Left ventricle myocardium inferior (tissue), 1 donor: ENCODE measurements around the gene PRSS12. TPM values are rescaled to one million over a fixed set of nuclear protein-coding genes. Genes with fewer than 3 reads are reported as not detected.
"Not testable (repeated sequence)": the region's sequence is repeated elsewhere in the genome, so short reads cannot be mapped to it uniquely, and the experiment has no call there.

Experiments used
- DNase-seq: peaks from one replicate; pipeline ENCODE4 v3.0.0-alpha.2; 2020
- H3K27ac ChIP-seq: fragments of 200-600 bp; replicated peaks from 2 replicates; pipeline ENCODE4 v1.8.0; 2021
- H3K27me3 ChIP-seq: fragments of 200-600 bp; 2 replicates; pipeline ENCODE4 v1.8.0; 2021; ENCODE audit warnings: low read depth
- H3K36me3 ChIP-seq: fragments of 200-600 bp; 2 replicates; pipeline ENCODE4 v1.8.0; 2021
- H3K4me1 ChIP-seq: fragments of 200-600 bp; 2 replicates; pipeline ENCODE4 v1.8.0; 2021
- H3K4me3 ChIP-seq: fragments of 200-600 bp; 2 replicates; pipeline ENCODE4 v1.8.0; 2021; ENCODE audit warnings: mild to moderate bottlenecking, moderate library complexity
- H3K9me3 ChIP-seq: fragments of 200-600 bp; replicated peaks from 2 replicates; pipeline ENCODE4 v1.8.0; 2021
- intact Hi-C: fragments of 100-400 bp; cut with micrococcal nuclease; formaldehyde crosslinking; loops from one replicate; pipeline ENCODE4 v1.11.0; 2022
- total RNA-seq: library from RNA; stranded (reverse); fragmentation: NEBNext Ultra II Directional; extraction: Animal tissue kit (Norgen Biotek cat#: 25700); gene quantifications from one replicate; pipeline ENCODE4 v1.2.1, GENCODE V29; 2021
- TF ChIP-seq, protein P1 (sequence below): fragments of 200-600 bp; IDR thresholded peaks from 2 replicates; pipeline ENCODE4 v1.8.0; 2021; ENCODE audit warnings: antibody characterized with exemption, mild to moderate bottlenecking, borderline replicate concordance
- donor health status: DM: no; HTN: yes; CAD: no; lungs with severe emphysema.

The PRSS12 gene
- total RNA-seq, 1 donor from 2014 or later: not detected

DNA sequence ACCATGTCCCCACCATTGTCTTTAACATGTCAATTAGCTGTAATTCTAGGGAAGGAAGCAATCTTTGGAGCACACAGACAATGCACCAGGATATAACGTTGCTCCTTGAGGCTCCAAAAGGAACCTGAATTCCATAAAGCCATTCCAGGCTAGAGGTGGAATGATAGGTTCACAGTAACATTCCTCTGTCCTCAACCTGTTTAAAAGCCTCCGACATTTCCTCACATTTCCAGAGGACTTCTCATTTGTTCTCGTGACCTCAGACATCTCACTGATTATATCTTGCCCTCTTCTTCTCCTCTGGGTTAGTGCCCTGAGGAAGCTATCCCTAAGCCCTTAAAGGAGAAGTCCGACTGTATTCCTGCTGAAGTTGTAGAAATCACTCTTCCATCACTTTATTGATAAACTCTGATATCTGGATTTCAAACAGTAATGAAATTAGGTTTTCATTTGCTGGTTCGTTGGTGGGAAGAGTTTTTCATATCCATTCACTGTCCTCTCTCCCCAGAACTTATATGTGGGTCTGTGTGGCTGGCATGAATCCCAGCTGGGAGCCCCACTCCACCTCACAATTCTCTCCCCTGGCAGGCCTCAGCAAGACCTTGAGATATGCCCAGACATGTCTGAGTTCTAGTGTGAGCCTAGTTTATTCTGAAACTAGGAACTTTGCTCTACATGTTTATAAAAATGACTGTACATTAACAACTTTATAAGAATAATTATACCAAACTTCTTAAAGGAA, 44.2 kb upstream of the PRSS12 start:
- Histone ChIP-seq H3K27ac (no peak overlapping the region), H3K9me3 (peaks cover 6% of the 10 kb centered on the region), H3K4me1 (no peaks in the 10 kb centered on the region), H3K4me3 (no peak overlapping the region), H3K36me3 (no peaks in the 10 kb centered on the region), H3K27me3 (peaks cover 30% of the 10 kb centered on the region)
- DNase-seq: no peak
- TF ChIP-seq, protein P1, sequence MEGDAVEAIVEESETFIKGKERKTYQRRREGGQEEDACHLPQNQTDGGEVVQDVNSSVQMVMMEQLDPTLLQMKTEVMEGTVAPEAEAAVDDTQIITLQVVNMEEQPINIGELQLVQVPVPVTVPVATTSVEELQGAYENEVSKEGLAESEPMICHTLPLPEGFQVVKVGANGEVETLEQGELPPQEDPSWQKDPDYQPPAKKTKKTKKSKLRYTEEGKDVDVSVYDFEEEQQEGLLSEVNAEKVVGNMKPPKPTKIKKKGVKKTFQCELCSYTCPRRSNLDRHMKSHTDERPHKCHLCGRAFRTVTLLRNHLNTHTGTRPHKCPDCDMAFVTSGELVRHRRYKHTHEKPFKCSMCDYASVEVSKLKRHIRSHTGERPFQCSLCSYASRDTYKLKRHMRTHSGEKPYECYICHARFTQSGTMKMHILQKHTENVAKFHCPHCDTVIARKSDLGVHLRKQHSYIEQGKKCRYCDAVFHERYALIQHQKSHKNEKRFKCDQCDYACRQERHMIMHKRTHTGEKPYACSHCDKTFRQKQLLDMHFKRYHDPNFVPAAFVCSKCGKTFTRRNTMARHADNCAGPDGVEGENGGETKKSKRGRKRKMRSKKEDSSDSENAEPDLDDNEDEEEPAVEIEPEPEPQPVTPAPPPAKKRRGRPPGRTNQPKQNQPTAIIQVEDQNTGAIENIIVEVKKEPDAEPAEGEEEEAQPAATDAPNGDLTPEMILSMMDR: no peak
- intact Hi-C loops: no loop called here

DNA sequence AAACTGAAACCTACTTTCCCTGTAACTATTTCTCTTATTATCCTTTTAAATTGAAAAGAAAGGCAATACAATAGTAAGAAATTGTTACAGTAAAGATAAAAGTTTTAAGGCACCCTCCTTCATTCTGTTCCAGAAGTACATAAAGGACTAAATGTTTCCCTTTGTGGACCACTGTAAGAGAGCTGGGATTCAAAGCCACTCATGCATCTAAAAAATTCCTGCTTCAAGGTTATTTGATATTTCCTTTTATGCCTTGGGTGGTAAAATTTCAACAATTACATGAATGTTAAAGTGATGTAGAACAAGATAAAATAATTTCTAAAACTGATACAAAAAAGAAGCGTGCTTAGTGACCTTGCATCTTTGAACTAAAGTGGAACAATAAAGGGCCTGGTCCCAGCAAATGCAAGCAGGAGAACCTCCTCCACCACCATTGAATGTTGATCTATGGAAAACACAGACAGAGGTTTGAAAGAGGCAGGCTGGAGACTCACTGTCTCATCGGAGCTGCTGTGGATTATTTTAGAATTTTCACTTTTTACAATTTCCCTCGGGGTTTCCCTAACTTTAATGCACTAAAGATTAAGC, 42.3 kb upstream of the PRSS12 start:
- H3K9me3 ChIP-seq: peaks cover 6% of the 10 kb centered on the region
- H3K4me3 ChIP-seq: no peak overlapping the region
- intact Hi-C loops: no loop called here
- peaks cover 24% of the 10 kb centered on the region for H3K27me3 ChIP-seq
- no peak overlapping the region for H3K27ac ChIP-seq
- no peak for DNase-seq
- TF ChIP-seq, protein P1: no peak
- no peaks in the 10 kb centered on the region for H3K36me3 ChIP-seq
- H3K4me1 ChIP-seq: no peaks in the 10 kb centered on the region

- H3K4me3 ChIP-seq, DNase-seq, H3K4me1 ChIP-seq, H3K27ac ChIP-seq, intact Hi-C loops, H3K36me3 ChIP-seq: not testable (repeated sequence)
- Histone ChIP-seq H3K9me3 (peaks cover 13% of the 10 kb centered on the region), H3K27me3 (peaks cover 20% of the 10 kb centered on the region)
Observed at GRCh38 chr4:118392509-118392908, 39.7 kb upstream of the PRSS12 start.

- H3K4me1 ChIP-seq: no peaks in the 10 kb centered on the region
- peaks cover 20% of the 10 kb centered on the region for H3K27me3 ChIP-seq
- H3K9me3 ChIP-seq: peaks cover 27% of the 10 kb centered on the region
- intact Hi-C loops: no loop called here
- TF ChIP-seq, protein P1: no peak
- no peak for DNase-seq
- H3K4me3 ChIP-seq: no peak overlapping the region
- no peak overlapping the region for H3K27ac ChIP-seq
- no peaks in the 10 kb centered on the region for H3K36me3 ChIP-seq
Observed at GRCh38 chr4:118390121-118390520, 37.3 kb upstream of the PRSS12 start.

DNA sequence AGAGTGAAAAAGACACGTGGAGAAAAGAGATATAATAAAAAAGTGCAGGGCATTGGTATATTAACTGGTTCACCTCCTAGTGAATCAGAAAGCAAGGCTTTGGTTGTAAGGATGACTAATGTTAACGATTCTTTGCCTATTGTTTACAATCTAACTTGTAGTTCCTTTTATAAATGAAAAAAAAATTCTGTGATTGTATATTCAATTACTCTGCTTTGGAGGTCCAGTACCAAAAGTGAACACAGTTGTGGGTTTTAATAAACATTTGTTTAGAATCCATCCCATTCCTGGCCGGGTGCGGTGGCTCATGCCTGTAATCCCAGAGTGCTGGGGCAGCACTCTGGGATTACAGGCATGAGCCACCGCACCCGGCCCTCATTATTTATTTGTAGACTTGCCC, 36.9 kb upstream of the PRSS12 start:
- Histone ChIP-seq H3K9me3 (peaks cover 27% of the 10 kb centered on the region), H3K27ac (no peak overlapping the region), H3K4me1 (no peaks in the 10 kb centered on the region), H3K4me3 (no peak overlapping the region), H3K27me3 (peaks cover 20% of the 10 kb centered on the region), H3K36me3 (no peaks in the 10 kb centered on the region)
- TF ChIP-seq, protein P1: no peak
- DNase-seq: no peak
- intact Hi-C loops: no loop called here

DNA sequence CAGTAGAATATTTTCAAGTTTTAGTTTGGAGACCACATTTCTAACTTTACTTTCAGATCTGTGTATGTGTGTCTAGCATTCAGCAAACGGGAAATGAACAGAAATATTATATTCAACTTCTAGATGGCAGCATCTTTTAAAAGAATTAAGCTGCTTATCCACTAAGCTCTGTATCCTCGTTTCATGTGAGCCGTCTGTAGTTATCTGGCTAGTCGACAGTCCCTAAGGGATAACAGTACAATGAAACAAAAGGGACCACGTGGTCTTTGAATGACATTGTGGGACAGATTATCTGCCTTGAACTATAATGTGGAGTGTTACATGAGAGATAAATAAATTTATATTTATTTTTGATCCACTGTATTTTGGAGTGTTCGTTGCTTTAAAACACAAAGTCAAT, 35.8 kb upstream of the PRSS12 start:
- TF ChIP-seq, protein P1: no peak
- intact Hi-C loops: no loop called here
- H3K4me3 ChIP-seq: no peak overlapping the region
- peaks cover 27% of the 10 kb centered on the region for H3K9me3 ChIP-seq
- H3K36me3 ChIP-seq: no peaks in the 10 kb centered on the region
- H3K4me1 ChIP-seq: no peaks in the 10 kb centered on the region
- no peak for DNase-seq
- peaks cover 20% of the 10 kb centered on the region for H3K27me3 ChIP-seq
- H3K27ac ChIP-seq: no peak overlapping the region
